IMR-90 (cell line): ENCODE data around the gene WBP1.

Experiments used
- CTCF ChIP-seq: conservative IDR thresholded peaks from 2 replicates; pipeline ENCODE4 v1.5.1; 2012; ENCODE audit warnings: mild to moderate bottlenecking, low read depth, low read length, improper control_type of control experiment
- MAZ ChIP-seq: IDR thresholded peaks from 2 replicates; pipeline ENCODE4 v1.6.1; 2012; ENCODE audit warnings: low read depth, mild to moderate bottlenecking, low read length, improper control_type of control experiment, moderate library complexity, borderline replicate concordance
- POLR2A ChIP-seq: IDR thresholded peaks from 2 replicates; pipeline ENCODE4 v1.6.1; 2012; ENCODE audit warnings: mild to moderate bottlenecking, low read depth, low read length
- SMC3 ChIP-seq: fragments of 150-350 bp; IDR thresholded peaks from 2 replicates; pipeline ENCODE4 v1.6.1; 2016; ENCODE audit warnings: low read depth, mild to moderate bottlenecking, antibody characterized with exemption, low read length, moderate library complexity

GRCh38 chr2:74481431-74481830 is 23.2 kb downstream of the WBP1 start:
- TF ChIP-seq CTCF (no peak), POLR2A (no peak), MAZ (no peak), SMC3 (no peak)
